Activated CD4-positive, alpha-beta T cell treated with anti-CD3 and anti-CD28 coated beads for 4 hours (primary cell): Measurements from ENCODE around the gene STARD10.
"Not testable (repeated sequence)": the region's sequence is repeated elsewhere in the genome, so short reads cannot be mapped to it uniquely, and the experiment has no call there.

ENCODE experiments used
- DNase-seq, 2 donors: peaks; one replicate each; pipeline ENCODE4 v3.0.0-alpha.2; 2020

STARD10 gene, protein sequence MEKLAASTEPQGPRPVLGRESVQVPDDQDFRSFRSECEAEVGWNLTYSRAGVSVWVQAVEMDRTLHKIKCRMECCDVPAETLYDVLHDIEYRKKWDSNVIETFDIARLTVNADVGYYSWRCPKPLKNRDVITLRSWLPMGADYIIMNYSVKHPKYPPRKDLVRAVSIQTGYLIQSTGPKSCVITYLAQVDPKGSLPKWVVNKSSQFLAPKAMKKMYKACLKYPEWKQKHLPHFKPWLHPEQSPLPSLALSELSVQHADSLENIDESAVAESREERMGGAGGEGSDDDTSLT

DNA sequence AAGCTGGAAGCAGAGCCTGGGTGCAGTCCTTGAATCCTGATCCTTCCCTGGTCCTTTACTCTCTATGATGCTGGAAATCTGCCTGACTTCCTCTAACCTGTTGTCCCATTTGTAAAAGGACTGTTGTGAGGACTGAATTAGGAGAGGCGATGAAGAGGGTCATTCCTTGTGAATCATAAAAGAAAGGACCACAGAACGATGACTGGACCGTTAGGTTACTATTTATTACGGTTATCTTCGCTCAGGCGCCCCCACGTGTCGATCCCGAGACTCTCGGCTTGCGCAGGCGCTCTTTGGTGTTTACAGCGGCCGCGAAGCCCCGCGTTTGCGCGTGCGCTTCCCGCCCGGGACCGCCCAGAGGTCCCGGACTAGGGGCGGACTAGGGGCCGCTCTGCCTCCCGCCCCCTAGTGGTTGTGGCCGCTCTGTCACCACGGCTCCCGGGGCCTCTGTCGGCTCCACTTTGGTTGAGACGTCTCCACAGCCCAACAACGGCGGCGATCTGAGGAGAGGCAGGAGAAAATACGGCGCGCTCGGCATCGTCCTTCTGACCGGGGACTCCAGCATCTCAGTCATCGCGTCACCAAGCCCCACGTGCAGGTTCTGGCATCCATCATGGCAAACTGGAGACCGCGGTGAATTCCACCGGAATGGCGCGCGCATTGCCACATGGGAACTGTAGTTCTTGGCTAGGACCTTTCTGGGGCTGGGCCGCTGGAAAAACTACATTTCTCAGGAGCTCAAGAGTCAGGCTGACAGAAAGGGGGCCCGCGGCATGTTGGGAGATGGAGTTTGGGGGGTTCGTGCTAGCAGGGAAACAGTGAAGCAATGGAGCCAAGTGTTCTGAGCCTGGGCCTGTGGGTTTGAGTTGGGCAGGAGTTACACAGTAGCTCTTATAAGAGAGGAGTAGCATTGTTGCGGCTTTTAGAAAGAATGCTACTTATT, at the start of gene STARD10:
Gene STARD10, minus strand, starts transcription at position 623 of the 943 bp plus-strand sequence. CDS start 12,866 bp downstream, outside the sequence.
- peak; percentile 95 to 96 for DNase-seq

GRCh38 chr11:72842653-72843330, 48.9 kb upstream of the STARD10 start:
- DNase-seq = no peak

DNA sequence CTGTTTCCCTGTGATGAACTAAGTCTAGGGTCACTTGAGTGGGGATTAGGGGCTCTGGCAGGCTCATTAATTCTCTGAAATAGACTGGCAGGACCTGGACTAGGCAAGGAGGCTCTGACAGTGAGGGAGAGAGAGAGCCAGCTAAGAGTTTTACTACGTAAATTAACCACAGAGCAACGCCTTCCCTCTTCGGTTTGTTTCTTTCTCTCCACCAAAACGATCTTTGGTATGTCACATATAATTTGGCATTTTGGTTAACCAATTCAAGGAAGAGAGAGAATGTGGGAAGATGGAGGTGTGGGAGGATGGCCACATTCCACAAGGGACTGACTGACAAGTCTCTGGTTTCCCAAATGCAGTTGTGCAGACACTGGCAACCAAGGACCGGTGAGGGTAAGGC, 48.3 kb upstream of the STARD10 start:
- no peak for DNase-seq

GRCh38 chr11:72841397-72841796, 47.5 kb upstream of the STARD10 start:
- DNase-seq = no peak

DNA sequence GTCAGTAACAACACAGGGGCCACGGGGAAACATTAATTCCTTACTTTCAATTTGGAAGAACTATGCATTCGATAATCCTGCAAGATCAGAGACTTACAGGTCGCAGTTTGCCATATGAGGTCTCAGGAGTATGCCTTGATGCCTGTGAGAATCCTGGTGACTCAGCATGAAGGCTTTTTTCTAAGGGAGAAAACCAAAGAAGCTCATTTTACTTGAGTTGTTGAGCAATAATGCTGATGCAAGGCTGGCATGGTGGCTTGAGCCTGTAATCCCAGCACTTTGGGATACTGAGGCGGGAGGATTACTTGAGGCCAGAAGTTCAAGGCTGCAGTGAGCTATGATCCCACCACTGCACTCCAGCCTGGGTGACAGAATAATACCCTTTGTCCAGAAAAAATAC, 46.9 kb upstream of the STARD10 start:
- DNase-seq = no peak

GRCh38 chr11:72838691-72839305, 45.0 kb upstream of the STARD10 start:
- no peak for DNase-seq

- no peak for DNase-seq
Measured at GRCh38 chr11:72836111-72836510, 42.3 kb upstream of the STARD10 start.

DNA sequence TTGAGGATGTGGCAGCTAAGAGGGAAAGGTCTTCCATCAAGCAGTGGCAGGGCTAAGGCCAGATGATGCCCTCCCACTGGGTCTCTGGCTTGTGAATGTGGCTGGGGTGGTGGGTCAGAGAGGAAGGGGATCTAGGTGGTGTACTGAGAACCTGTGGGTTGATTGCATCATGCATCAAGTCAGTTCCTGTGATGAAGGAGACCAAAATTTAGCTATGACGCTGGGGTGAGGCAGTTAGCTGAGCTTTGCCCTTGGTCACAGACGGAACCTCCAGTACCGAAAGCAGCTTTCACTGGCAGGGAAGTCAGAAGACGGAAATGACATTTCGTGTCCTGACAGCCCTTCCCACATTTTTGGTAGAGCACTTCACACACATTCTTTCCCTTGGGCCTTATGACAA, 41.1 kb upstream of the STARD10 start:
- no peak for DNase-seq

DNA sequence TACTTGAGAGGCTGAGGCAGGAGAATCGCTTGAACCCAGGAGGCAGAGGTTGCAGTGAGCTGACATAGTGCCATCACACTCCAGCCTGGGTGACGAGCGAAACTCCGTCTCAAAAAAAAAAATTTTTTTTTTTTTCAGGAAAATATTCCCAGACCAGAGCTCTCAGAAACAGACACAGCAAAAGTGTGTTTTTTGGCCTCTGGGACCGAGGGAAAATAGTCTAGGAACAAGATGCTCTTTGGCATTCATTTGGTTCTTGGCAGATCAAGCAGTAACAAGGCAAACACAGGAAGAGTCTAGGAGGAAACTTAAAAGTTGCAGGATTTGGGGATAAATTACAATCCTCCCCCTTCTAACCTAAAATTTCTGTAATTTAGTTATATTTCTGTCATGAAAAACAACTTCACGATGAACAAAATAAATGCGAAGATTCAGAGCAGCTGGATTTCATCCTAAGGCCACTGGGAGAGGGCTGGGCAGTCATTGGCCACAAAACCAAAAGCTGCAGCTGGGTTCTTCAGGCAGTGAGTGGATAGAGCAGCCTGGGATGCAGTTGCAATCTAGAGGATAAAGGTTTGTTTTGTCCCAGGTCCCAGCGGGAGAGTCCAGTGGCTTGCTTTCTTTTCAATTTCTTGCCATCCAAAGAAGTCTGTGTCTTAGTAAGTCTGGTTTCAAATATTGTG, 40.1 kb upstream of the STARD10 start:
- no peak for DNase-seq

DNA sequence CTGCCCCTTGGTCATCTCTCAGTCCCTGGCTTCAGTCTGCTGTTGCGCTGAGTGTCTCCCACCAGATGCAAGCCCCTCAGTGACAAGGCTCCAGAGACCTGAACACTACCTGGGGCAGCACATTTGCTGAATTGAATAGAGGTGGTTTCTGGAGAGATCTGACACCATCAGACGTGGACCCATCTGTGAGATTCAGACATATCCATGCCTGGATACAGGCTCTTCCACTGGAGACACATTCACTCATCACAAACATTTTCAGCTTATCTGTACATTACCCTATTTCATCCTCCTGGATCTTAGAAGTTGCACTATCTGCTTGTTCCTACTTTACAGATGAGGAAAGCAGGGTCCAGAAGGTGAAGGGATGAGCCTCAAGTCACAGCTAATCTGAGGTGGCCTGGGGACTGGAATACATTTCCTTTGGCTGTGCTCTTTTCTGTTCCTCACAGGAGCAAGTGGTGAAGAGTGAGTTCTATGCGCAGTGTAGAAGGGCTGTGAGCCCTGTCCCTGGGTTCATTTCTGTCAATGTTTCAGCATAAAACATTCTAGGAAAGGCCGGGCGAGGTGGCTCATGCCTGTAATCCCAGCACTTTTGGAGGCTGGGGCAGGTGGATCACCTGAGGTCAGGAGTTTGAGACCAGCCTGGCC, 39.4 kb upstream of the STARD10 start:
- DNase-seq = no peak

DNA sequence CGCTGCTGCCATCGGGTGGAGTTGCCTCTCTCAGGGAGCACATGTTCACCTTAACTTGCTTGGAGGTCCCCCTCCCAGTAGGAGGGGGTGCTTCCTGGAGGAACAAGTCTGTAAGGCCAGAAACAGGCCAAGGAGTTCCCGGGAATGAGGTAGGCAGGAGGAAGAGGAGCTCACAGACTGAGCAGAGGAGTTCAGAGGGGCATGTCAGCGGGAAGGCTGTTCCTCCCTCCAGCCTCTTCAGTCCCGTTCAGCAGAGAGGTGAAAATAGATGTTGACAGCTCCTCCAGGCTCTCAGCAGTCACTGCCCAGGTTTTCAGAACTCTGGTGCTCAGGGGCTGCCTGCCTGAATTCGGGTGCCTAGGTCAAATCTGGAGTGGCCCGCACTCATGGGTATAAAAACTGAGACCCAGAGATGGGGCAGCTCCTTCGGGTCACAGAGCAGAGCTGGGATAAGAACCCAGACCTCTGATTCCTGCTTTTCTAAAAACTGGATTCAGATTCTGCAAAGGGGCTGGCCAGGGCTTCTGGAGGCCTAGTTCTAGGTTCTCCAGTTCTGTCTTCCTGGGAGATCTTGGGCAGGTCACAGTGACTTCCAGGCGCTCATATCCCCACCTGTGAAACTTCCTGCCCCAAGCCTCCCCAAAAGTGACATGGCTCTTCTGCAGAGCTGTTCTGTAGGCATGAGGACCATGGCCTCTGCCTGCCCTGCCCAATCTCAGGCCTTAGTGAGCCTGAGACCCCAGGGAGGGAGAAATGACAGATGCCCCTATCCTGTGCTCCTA, 38.6 kb upstream of the STARD10 start:
- DNase-seq = no peak

DNA sequence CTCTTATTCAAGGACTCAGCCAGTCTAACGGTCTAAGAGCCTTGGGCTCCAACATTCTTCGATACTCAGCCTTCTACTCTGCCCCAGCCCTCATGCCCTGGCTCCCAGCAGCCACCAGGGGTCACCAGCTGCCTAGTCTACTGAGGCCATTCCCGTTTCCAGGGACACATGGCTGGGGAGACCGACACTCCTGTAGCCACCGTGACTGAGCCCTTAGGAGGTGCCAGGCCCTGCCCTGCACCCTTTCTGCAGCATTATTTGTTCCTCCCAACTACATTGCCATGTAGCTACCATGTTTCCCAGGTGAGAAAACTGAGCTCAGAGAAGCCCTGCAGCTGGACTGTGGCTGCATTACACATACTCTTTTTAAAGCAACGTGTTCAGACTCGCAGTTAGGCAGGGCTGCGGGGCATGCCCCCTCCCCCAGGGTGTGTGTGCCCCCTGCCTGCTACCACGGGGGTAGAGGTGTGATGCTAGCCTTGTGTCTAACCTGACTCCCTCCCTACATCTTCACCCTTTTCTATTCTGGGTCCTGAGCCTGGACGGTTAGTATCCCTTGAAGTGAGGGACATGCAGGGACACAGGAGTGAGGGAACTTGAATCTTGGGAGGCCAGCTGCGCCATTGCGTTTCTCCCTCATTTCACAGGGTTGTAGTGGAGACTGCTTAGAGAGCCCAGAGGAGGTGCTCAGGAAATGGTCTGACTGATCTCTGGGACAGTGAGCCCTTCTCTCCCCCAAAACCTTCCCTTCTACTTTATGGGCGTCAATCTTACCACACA, 37.9 kb upstream of the STARD10 start:
- peak; percentile 52 to 53 for DNase-seq

- no peak for DNase-seq
Measured at GRCh38 chr11:72829884-72830533, 36.2 kb upstream of the STARD10 start.

GRCh38 chr11:72829178-72829577, 35.3 kb upstream of the STARD10 start:
- no peak for DNase-seq

DNA sequence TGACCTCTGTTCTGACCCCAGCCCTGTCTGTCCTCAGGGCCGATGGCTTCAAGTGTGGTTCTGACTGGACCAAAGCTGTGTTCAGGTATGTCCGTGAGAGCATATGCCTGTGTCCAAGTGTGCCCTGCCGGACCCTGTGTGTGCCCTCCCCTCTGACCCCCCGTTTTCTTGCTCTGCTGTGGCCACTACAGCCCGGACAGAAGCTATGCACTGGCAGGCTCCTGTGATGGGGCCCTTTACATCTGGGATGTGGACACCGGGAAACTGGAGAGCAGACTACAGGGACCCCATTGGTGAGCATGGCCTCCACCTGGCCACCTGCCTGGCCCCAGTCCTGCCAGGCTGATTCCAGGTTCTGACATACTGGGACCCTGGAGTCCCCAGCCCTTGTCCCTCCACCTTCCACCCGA, 34.9 kb upstream of the STARD10 start:
- no peak for DNase-seq

DNA sequence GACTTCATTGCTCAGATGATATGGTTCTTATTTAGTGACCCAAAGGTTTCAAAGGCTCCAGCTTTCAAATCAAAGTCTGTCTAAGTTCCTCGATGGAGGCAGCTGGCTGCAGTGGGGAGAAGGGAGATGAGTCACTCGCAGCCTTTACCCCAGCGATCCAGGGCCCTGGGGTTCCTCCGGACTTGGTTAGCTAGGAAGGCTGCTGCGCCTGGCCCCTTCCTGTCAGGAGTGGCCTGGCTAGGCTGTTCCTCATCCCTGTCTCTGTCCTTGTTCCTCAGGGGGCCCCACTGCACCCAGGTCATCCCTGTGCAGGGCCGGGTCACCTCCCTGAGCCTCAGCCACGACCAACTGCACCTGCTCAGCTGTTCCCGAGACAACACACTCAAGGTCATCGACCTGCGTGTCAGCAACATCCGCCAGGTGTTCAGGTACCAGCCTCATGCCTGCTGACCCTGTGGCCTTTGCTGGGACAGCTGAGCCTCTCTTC, 34.3 kb upstream of the STARD10 start:
- DNase-seq = no peak

DNA sequence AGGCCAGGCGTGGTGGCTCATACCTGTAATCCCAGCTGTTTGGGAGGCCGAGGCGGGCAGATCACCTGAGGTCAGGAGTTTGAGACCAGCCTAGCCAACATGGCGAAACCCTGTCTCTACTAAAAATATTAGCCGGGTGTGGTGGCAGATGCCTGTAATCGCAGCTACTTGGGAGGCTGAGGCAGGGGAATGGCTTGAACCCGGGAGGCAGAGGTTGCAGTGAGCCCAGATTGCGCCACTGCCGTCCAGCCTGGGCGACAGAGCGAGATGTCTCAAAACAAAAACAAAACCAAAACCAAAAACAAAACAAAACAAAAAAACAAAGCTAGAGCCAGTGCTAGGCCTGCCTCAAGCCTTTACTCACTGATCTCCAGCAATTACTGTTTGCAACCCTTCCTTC, 33.8 kb upstream of the STARD10 start:
- not testable (repeated sequence) for DNase-seq

GRCh38 chr11:72826942-72827480, 33.2 kb upstream of the STARD10 start:
- DNase-seq = no peak
